OCI-LY1 (cell line): ENCODE data around the gene C1QTNF1.

Experiments used
- EZH2 ChIP-seq: fragments of 200-600 bp; sonication (generic), shearing (Covaris generic); IDR thresholded peaks from 2 replicates; pipeline ENCODE4 v1.8.0; 2017; ENCODE audit warnings: borderline replicate concordance, mixed run types, mild to moderate bottlenecking, antibody characterized with exemption, low read length, moderate library complexity, mixed read lengths
- TF ChIP-seq, protein P1 (sequence below): fragments of 200-600 bp; sonication (generic), shearing (Covaris generic); IDR thresholded peaks from 2 replicates; pipeline ENCODE4 v1.5.1; 2017; ENCODE audit warnings: mild to moderate bottlenecking, antibody characterized with exemption, low read length, moderate library complexity, mixed read lengths

DNA sequence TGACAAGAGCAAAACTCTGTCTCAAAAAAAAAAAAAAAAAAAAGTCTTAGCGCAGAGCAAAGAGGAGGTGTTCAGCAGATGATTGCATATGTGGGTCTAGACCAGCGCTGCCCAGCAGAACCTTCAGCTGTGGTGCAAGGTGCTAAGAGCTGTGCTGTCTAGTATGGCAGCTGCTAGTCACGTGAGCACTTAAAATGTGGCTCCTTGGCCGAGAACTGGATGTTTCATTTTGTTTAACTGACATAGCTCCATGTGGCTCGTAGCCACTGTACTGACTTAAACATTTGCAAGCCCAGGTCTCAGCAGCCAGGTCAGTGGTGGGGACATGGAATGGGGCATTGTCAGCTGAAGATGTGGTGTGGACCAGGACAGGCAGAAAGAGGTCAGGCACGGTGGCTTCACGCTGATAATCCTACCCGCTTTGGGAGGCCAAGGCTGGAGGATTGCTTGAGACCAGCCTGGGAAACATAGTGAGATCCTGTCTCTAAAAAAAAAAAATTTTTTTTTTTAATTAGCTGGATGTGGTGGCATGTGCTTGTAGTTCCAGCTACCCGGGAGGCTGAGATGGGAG lies 9.2 kb downstream of the C1QTNF1 start:
- TF ChIP-seq, protein P1, sequence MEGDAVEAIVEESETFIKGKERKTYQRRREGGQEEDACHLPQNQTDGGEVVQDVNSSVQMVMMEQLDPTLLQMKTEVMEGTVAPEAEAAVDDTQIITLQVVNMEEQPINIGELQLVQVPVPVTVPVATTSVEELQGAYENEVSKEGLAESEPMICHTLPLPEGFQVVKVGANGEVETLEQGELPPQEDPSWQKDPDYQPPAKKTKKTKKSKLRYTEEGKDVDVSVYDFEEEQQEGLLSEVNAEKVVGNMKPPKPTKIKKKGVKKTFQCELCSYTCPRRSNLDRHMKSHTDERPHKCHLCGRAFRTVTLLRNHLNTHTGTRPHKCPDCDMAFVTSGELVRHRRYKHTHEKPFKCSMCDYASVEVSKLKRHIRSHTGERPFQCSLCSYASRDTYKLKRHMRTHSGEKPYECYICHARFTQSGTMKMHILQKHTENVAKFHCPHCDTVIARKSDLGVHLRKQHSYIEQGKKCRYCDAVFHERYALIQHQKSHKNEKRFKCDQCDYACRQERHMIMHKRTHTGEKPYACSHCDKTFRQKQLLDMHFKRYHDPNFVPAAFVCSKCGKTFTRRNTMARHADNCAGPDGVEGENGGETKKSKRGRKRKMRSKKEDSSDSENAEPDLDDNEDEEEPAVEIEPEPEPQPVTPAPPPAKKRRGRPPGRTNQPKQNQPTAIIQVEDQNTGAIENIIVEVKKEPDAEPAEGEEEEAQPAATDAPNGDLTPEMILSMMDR: no peak
- no peak for TF ChIP-seq EZH2
